Upper lobe of left lung (tissue), 4 donors: ENCODE results near the gene ATP5PB.

Source experiments
- POLR2A ChIP-seq, 4 donors: fragments of 450-650 bp; IDR thresholded peaks; one replicate each; pipeline ENCODE4 v1.5.1; 2016 to 2017; ENCODE audit warnings: antibody characterized with exemption in 4 of 4, mild to moderate bottlenecking in 2 of 4
- POLR2AphosphoS5 ChIP-seq, 2 donors: sonication (generic); formaldehyde crosslinking; IDR thresholded peaks; one replicate each; pipeline ENCODE4 v1.5.1; 2017; ENCODE audit warnings: antibody characterized with exemption in 2 of 2
- TF ChIP-seq, protein P1 (sequence below), 6 experiments: fragments of 450-650 bp in 4 of 6; fragments of 200-600 bp in 2 of 6; sonication (generic) in 2 of 6; IDR thresholded peaks; one replicate each; pipeline ENCODE4 v1.5.1; 2016 to 2019; ENCODE audit warnings: antibody characterized with exemption in 6 of 6

- TF ChIP-seq, protein P1, sequence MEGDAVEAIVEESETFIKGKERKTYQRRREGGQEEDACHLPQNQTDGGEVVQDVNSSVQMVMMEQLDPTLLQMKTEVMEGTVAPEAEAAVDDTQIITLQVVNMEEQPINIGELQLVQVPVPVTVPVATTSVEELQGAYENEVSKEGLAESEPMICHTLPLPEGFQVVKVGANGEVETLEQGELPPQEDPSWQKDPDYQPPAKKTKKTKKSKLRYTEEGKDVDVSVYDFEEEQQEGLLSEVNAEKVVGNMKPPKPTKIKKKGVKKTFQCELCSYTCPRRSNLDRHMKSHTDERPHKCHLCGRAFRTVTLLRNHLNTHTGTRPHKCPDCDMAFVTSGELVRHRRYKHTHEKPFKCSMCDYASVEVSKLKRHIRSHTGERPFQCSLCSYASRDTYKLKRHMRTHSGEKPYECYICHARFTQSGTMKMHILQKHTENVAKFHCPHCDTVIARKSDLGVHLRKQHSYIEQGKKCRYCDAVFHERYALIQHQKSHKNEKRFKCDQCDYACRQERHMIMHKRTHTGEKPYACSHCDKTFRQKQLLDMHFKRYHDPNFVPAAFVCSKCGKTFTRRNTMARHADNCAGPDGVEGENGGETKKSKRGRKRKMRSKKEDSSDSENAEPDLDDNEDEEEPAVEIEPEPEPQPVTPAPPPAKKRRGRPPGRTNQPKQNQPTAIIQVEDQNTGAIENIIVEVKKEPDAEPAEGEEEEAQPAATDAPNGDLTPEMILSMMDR (IDR thresholded peaks at IDR 0.05), result no peak
- peak in 1 of 4 donors; percentile 73 for TF ChIP-seq POLR2A (IDR thresholded peaks at IDR 0.05)
- TF ChIP-seq POLR2AphosphoS5 (IDR thresholded peaks at IDR 0.05), result no peak
These were observed 54.4 kb downstream of the ATP5PB start, which contains the start of the genes ADORA3 and TMIGD3 for GRCh38 chr1:111503585-111504060.
